ENCODE measurements around the gene CARNS1. TPM values are rescaled to one million over a fixed set of nuclear protein-coding genes. Genes with fewer than 3 reads are reported as not detected.

Gene CARNS1
- total RNA-seq, 2 experiments from 2014 or later, result 9.9 to 10.0 TPM

DNA sequence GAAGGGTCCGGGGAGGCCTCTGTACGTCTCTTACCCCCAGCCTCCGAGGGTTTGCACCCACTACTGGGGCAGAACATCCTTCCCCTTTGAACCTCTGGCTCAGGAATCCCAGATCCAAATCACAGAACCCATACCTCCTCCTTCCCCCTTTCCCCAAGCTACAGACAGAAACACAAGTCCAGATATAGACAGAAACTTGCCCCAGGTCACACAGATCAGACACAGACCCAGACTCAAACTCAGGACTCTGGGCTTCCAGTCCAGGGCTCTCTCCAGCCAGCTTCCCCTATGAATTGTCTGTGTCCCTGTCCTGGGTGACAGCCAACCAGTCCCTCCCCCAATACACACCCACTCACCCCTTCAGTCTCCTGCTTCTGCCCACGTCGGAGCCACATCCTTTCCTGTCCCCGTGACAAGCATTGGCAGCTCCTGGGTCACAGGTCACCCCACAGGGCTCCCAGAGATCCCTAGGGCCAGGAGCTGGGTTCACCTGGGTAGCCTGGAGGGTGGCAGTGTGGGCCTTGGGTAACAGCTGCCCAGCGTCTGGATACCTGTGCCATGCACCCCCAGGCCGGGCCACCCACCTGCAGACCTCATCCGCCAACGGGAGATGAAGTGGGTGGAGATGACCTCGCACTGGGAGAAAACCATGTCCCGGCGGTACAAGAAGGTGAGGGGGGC is 10.8 kb upstream of the CARNS1 start:
- peaks cover 63% of the 10 kb centered on the region for H3K36me3 Mint-ChIP-seq (ENCODE audit: low read depth)
- H3K9me3 ChIP-seq (ENCODE audit: control insufficient read depth in 1 of 2, insufficient read depth in 1 of 2, low read length in 2 of 2), result no peaks in the 10 kb centered on the region
- ChIA-PET CTCF (interaction anchor here (1.0 to 5.3 kb wide), 6 partner anchors 9 to 64 kb away, joined by 3 to 46 read pairs (median 4); partner anchors contain the start of genes CARNS1, PTPRCAP and TMEM134), POLR2A (interaction anchor here (0.9 to 7.1 kb wide), 20 partner anchors 8 to 1980 kb away, joined by 3 to 353 read pairs (median 8); partner anchors contain the start of genes AIP, ANKRD13D, CABP4 and CARNS1)
- H3K27me3 ChIP-seq (ENCODE audit: control insufficient read depth in 1 of 2, insufficient read depth in 2 of 2, low read length in 2 of 2), result no peaks in the 10 kb centered on the region
- H3K4me1 ChIP-seq (ENCODE audit: insufficient read depth, low read length), result peaks cover 86% of the 10 kb centered on the region
- peak overlapping the region; percentile 100 for H3K4me3 Mint-ChIP-seq
- peak overlapping the region; percentile 72 to 84 for H3K27ac ChIP-seq (ENCODE audit: low read depth in 1 of 2, low read length in 2 of 2)
- H3K9me3 Mint-ChIP-seq, result no peaks in the 10 kb centered on the region
- TF ChIP-seq CTCF (IDR thresholded peaks at IDR 0.05), result no peak
- peak overlapping the region; percentile 100 for H3K4me3 ChIP-seq (ENCODE audit: low read length)
- H3K27ac Mint-ChIP-seq, result peak overlapping the region; percentile 98
- no peak for ATAC-seq (ENCODE audit: poor library complexity)
- DNase-seq, result peak in 10 of 14 experiments; percentile 39 to 87 (median 56)
- intact Hi-C loops (cut with DNase I, micrococcal nuclease), result loop anchor here (2.0 to 5.0 kb wide), 2 partner anchors 16 to 103 kb away; partner anchors contain the start of genes CDK2AP2 (in 1 of the 2) and PITPNM1 (in 1 of the 2)
- peaks cover 71% of the 10 kb centered on the region for H3K4me1 Mint-ChIP-seq (ENCODE audit: low read depth)
- no peaks in the 10 kb centered on the region for H3K27me3 Mint-ChIP-seq
- H3K36me3 ChIP-seq (ENCODE audit: insufficient read depth, low read length), result peaks cover 48% of the 10 kb centered on the region

DNA sequence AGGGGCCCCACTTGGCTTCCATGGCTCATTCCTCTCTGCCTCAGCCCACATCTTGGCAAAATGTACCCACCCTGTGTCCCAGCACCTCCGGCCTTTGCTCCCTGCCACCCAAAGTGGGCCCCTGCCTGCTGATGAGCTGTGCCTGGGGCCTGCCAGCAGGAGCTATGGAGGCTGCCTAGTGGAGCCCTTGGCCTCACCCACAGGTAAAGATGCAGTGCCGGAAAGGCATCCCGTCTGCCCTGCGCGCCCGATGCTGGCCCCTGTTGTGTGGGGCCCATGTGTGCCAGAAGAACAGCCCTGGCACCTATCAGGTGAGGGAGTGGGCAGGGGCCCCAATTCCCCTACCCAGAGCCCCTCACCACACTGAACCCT is 10.3 kb upstream of the CARNS1 start:
- H3K4me1 ChIP-seq (ENCODE audit: insufficient read depth, low read length), result peaks cover 86% of the 10 kb centered on the region
- peak overlapping the region; percentile 72 to 84 for H3K27ac ChIP-seq (ENCODE audit: low read depth in 1 of 2, low read length in 2 of 2)
- Mint-ChIP-seq H3K9me3 (no peaks in the 10 kb centered on the region), H3K4me1 (ENCODE audit: low read depth) (peaks cover 73% of the 10 kb centered on the region), H3K27ac (peak overlapping the region; percentile 98), H3K36me3 (ENCODE audit: low read depth) (peaks cover 61% of the 10 kb centered on the region), H3K27me3 (no peaks in the 10 kb centered on the region), H3K4me3 (peak overlapping the region; percentile 100)
- no peak for TF ChIP-seq CTCF (IDR thresholded peaks at IDR 0.05)
- peak overlapping the region; percentile 100 for H3K4me3 ChIP-seq (ENCODE audit: low read length)
- no peaks in the 10 kb centered on the region for H3K27me3 ChIP-seq (ENCODE audit: control insufficient read depth in 1 of 2, insufficient read depth in 2 of 2, low read length in 2 of 2)
- ATAC-seq (ENCODE audit: poor library complexity) (no peak), DNase-seq (peak in 2 of 14 experiments; percentile 49 to 50)
- CTCF ChIA-PET, result interaction anchor here (1.0 to 5.3 kb wide), 5 partner anchors 8 to 64 kb away, joined by 3 to 46 read pairs (median 4); partner anchors contain the start of genes CARNS1 and TMEM134
- intact Hi-C loops (cut with DNase I, micrococcal nuclease), result loop anchor here in 1 of 2 experiments (2.0 kb wide), 1 partner anchor 16 kb away; no protein-coding TSS in a partner anchor
- no peaks in the 10 kb centered on the region for H3K9me3 ChIP-seq (ENCODE audit: control insufficient read depth in 1 of 2, insufficient read depth in 1 of 2, low read length in 2 of 2)
- POLR2A ChIA-PET, result interaction anchor here (1.0 to 7.1 kb wide), 13 partner anchors 8 to 117 kb away, joined by 3 to 353 read pairs (median 21); partner anchors contain the start of genes AIP, ANKRD13D, CABP4 and CARNS1
- peaks cover 49% of the 10 kb centered on the region for H3K36me3 ChIP-seq (ENCODE audit: insufficient read depth, low read length)

GRCh38 chr11:67405688-67406339 is 9.7 kb upstream of the CARNS1 start:
- Mint-ChIP-seq H3K4me3 (peak overlapping the region; percentile 100), H3K4me1 (ENCODE audit: low read depth) (peaks cover 73% of the 10 kb centered on the region), H3K9me3 (no peaks in the 10 kb centered on the region), H3K27me3 (no peaks in the 10 kb centered on the region), H3K27ac (peak overlapping the region; percentile 98), H3K36me3 (ENCODE audit: low read depth) (peaks cover 55% of the 10 kb centered on the region)
- ChIA-PET CTCF (interaction anchor here (1.0 to 5.3 kb wide), 4 partner anchors 8 to 55 kb away, joined by 3 to 46 read pairs (median 4); partner anchors contain the start of gene CARNS1), POLR2A (interaction anchor here (1.0 to 7.1 kb wide), 9 partner anchors 7 to 77 kb away, joined by 3 to 353 read pairs (median 61); partner anchors contain the start of genes AIP, CABP4, CARNS1 and POLD4)
- peak overlapping the region; percentile 100 for H3K4me3 ChIP-seq (ENCODE audit: low read length)
- intact Hi-C loops (cut with DNase I, micrococcal nuclease), result loop anchor here in 1 of 2 experiments (2.0 kb wide), 2 partner anchors 15 to 29 kb away; no protein-coding TSS in a partner anchor
- no peak for TF ChIP-seq CTCF (IDR thresholded peaks at IDR 0.05)
- H3K4me1 ChIP-seq (ENCODE audit: insufficient read depth, low read length), result peaks cover 86% of the 10 kb centered on the region
- no peak for DNase-seq
- H3K9me3 ChIP-seq (ENCODE audit: control insufficient read depth in 1 of 2, insufficient read depth in 1 of 2, low read length in 2 of 2), result no peaks in the 10 kb centered on the region
- ATAC-seq (ENCODE audit: poor library complexity), result no peak
- H3K27me3 ChIP-seq (ENCODE audit: control insufficient read depth in 1 of 2, insufficient read depth in 2 of 2, low read length in 2 of 2), result no peaks in the 10 kb centered on the region
- peaks cover 47% of the 10 kb centered on the region for H3K36me3 ChIP-seq (ENCODE audit: insufficient read depth, low read length)
- peak overlapping the region; percentile 41 to 84 for H3K27ac ChIP-seq (ENCODE audit: low read depth in 1 of 2, low read length in 2 of 2)
